Mesendoderm (in vitro differentiated cells): ENCODE data around the gene ZFP30.

Source experiments
- DNase-seq: peaks from one replicate; pipeline ENCODE4 v3.0.0; 2013
- H2AK5ac ChIP-seq: 2 replicates; pipeline ENCODE4 v1.6.1; 2013; ENCODE audit warnings: low read length, inconsistent platforms
- H2BK120ac ChIP-seq: 2 replicates; pipeline ENCODE4 v1.6.1; 2013; ENCODE audit warnings: low read depth, mild to moderate bottlenecking, low read length, moderate library complexity, mixed read lengths
- H2BK15ac ChIP-seq: replicated peaks from 2 replicates; pipeline ENCODE4 v1.6.1; 2013; ENCODE audit warnings: low read depth, mild to moderate bottlenecking, moderate library complexity
- H2BK5ac ChIP-seq: 2 replicates; pipeline ENCODE4 v1.6.1; 2013; ENCODE audit warnings: low read length, inconsistent platforms
- H3K18ac ChIP-seq: 2 replicates; pipeline ENCODE4 v1.6.1; 2013; ENCODE audit warnings: mild to moderate bottlenecking, low read length, mixed read lengths
- H3K23ac ChIP-seq: one replicate; pipeline ENCODE4 v1.6.1; 2013; ENCODE audit warnings: low read length
- H3K27ac ChIP-seq: 2 replicates; pipeline ENCODE4 v1.5.1; 2013; ENCODE audit warnings: low read depth, mild to moderate bottlenecking, inconsistent platforms, low read length, moderate library complexity
- H3K27me3 ChIP-seq: 2 replicates; pipeline ENCODE4 v1.6.1; 2013; ENCODE audit warnings: low read length, control low read depth, mild to moderate bottlenecking, inconsistent platforms; ENCODE audit not compliant: insufficient read depth, poor library complexity
- H3K36me3 ChIP-seq: 2 replicates; pipeline ENCODE4 v1.6.1; 2013; ENCODE audit warnings: low read length, inconsistent platforms; ENCODE audit not compliant: control insufficient read depth, insufficient read depth
- H3K4ac ChIP-seq: one replicate; pipeline ENCODE4 v1.6.1; 2013; ENCODE audit warnings: low read depth, mild to moderate bottlenecking, low read length, moderate library complexity
- H3K4me1 ChIP-seq: 2 replicates; pipeline ENCODE4 v1.6.1; 2013; ENCODE audit warnings: low read depth, low read length, inconsistent platforms; ENCODE audit not compliant: control insufficient read depth
- H3K4me2 ChIP-seq: 2 replicates; pipeline ENCODE4 v1.6.1; 2013; ENCODE audit warnings: low read length
- H3K4me3 ChIP-seq: 2 replicates; pipeline ENCODE4 v1.5.1; 2013; ENCODE audit warnings: mild to moderate bottlenecking, low read length
- H3K56ac ChIP-seq: one replicate; pipeline ENCODE4 v1.6.1; 2013; ENCODE audit warnings: low read length
- H3K79me1 ChIP-seq: 2 replicates; pipeline ENCODE4 v1.6.1; 2013; ENCODE audit warnings: low read length, inconsistent platforms
- H3K79me2 ChIP-seq: 2 replicates; pipeline ENCODE4 v1.6.1; 2013; ENCODE audit warnings: mild to moderate bottlenecking, low read length; ENCODE audit not compliant: control insufficient read depth, insufficient read depth
- H3K9ac ChIP-seq: 2 replicates; pipeline ENCODE4 v1.6.1; 2013; ENCODE audit warnings: low read length, inconsistent platforms
- H4K5ac ChIP-seq: one replicate; pipeline ENCODE4 v1.6.1; 2013; ENCODE audit warnings: low read length
- H4K8ac ChIP-seq: one replicate; pipeline ENCODE4 v1.6.1; 2013; ENCODE audit warnings: low read depth, mild to moderate bottlenecking, control low read depth, low read length, moderate library complexity
- WGBS: extraction: QIAGEN DNeasy Blood & Tissue Kit; methylation state at CpG from one replicate; pipeline ENCODE4 v1.1.7; 2013; ENCODE audit warnings: low lambda C conversion rate, missing lambda C conversion rate; ENCODE audit not compliant: insufficient coverage; ENCODE audit errors: extremely low coverage; 5-methylcytosine and 5-hydroxymethylcytosine counted together

Gene ZFP30

DNA sequence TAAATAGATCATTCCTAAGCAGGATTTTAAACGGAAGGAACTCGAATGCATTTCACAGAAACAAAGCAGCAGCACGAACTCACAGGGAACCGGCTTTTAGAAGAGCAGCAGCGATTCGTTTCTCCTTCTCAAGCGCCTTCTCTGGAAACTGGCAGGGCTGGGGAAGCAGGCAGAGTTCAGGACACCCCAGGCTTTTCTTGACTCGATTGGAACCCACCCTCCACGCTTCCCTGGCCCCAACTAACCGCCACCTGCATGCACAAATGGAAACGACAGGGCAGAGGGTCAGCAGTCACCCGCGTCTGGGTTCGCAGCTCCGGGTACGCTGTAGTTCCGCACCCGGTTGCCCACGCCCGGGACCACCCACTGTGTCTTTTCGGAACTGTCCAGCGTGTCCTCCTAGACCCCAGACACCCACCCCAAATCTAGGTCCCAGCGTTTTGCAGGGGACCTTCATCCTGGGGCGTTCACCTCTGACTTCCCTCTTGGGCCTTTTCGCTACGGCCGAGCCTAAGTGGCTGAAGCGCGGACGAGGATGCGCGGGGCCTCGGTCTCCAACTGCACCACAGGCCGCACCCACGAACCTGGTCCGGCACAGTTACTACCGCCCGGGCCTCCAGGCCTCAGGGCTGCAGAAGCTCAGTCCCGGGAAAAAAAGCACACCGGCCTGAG lies 500 bp downstream of the ZFP30 start:
- no peak overlapping the region for H2BK120ac ChIP-seq
- peak overlapping the region; percentile 56 for H3K18ac ChIP-seq
- H3K79me2 ChIP-seq = peaks cover 2% of the 10 kb centered on the region
- H3K36me3 ChIP-seq = no peaks in the 10 kb centered on the region
- H3K23ac ChIP-seq = peak overlapping the region; percentile 29
- H3K27me3 ChIP-seq = no peaks in the 10 kb centered on the region
- H3K4me3 ChIP-seq = peak overlapping the region; percentile 71
- H3K4me2 ChIP-seq = peak overlapping the region; percentile 49
- H2BK15ac ChIP-seq = no peak overlapping the region
- no peak overlapping the region for H4K8ac ChIP-seq
- no peak overlapping the region for H2AK5ac ChIP-seq
- H3K4me1 ChIP-seq = no peaks in the 10 kb centered on the region
- H3K79me1 ChIP-seq = peaks cover 2% of the 10 kb centered on the region
- WGBS = no CpG with 5 or more reads among the region's 40 CpGs
- peak overlapping the region; percentile 31 for H3K27ac ChIP-seq
- peak overlapping the region; percentile 83 for H3K4ac ChIP-seq
- H4K5ac ChIP-seq = no peak overlapping the region
- peak overlapping the region; percentile 96 for H3K56ac ChIP-seq
- no peak overlapping the region for H2BK5ac ChIP-seq
- DNase-seq = peak; percentile 62
- H3K9ac ChIP-seq = peak overlapping the region; percentile 91

DNA sequence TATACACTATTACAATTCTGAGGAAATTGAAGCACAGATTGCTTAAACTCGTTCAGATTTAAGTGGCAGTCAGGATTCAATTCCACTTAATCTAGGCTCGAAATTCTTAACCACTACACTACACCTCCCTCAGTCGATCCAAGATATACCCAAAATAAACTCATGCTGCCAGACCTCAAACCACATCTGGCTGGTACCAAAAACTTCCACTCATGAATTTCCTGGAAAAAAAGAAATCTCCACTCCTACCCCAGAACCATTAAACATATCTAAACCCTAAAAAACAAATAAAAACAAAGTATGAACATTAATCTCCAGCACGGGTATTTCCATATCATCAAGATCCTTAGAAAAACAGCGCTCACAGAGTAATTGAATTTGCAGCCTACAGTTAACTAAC lies 1.1 kb downstream of the ZFP30 start:
- Histone ChIP-seq H3K79me2 (peaks cover 2% of the 10 kb centered on the region), H3K56ac (peak overlapping the region; percentile 96), H3K4me1 (no peaks in the 10 kb centered on the region), H3K79me1 (peaks cover 2% of the 10 kb centered on the region), H3K4me2 (peak overlapping the region; percentile 49), H3K4me3 (peak overlapping the region; percentile 71), H2BK5ac (no peak overlapping the region), H3K27me3 (no peaks in the 10 kb centered on the region), H3K23ac (no peak overlapping the region), H3K36me3 (no peaks in the 10 kb centered on the region), H3K18ac (no peak overlapping the region), H2BK120ac (no peak overlapping the region), H4K5ac (no peak overlapping the region), H3K9ac (peak overlapping the region; percentile 91), H3K4ac (no peak overlapping the region), H3K27ac (no peak overlapping the region), H2BK15ac (no peak overlapping the region), H4K8ac (no peak overlapping the region), H2AK5ac (no peak overlapping the region)
- DNase-seq = no peak
- WGBS = no CpG with 5 or more reads among the region's 5 CpGs

DNA sequence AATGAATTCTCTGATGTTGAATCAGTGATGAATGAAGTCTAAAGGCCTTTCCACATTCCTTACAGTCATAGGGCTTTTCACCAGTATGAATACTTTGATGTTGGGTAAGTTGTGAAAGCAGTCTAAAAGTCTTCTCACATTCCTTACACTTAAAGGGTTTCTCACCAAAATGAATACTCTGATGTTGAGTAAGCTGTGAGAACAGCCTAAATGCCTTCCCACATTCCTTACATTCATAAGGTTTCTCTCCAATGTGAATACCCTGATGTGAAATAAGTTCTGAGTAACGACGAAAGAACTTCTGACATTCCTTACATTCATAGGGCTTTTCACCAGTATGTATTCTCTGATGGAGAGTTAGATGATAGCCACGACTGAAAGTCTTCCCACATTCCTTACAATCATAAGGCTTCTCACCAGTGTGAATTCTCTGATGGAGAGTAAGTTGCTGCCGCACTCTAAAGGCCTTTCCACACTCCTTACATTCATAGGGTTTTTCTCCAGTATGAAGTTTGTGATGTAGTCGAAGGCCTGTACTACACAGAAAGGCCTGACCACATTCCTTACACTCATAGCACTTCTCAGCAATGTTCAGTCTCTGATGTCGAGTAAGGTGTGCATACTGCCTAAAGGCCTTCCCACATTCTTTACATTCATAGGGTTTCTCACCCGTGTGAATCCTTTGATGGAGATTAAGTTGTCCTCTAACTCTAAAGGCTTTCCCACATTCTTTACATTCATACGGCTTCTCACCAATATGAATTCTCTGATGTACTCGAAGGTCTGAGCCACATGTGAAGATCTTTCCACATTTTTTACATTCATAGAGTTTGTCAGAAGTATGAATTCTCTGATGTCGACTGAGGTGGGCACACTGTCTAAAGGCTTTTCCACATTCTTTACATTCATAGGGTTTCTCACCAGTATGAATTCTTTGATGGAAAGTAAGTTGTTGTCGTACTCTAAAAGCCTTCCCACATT lies 19.9 kb downstream of the ZFP30 start:
- no peak overlapping the region for H3K23ac ChIP-seq
- H3K4me3 ChIP-seq = peak overlapping the region; percentile 40
- H2BK120ac ChIP-seq = no peak overlapping the region
- no peaks in the 10 kb centered on the region for H3K79me2 ChIP-seq
- DNase-seq = peak; percentile 56
- no peak overlapping the region for H4K8ac ChIP-seq
- H3K4me1 ChIP-seq = no peaks in the 10 kb centered on the region
- no peak overlapping the region for H3K4ac ChIP-seq
- H3K27ac ChIP-seq = no peak overlapping the region
- H3K79me1 ChIP-seq = no peaks in the 10 kb centered on the region
- no peak overlapping the region for H3K56ac ChIP-seq
- H3K4me2 ChIP-seq = no peak overlapping the region
- H3K27me3 ChIP-seq = no peaks in the 10 kb centered on the region
- no peak overlapping the region for H2AK5ac ChIP-seq
- H4K5ac ChIP-seq = no peak overlapping the region
- H3K36me3 ChIP-seq = peaks cover 4% of the 10 kb centered on the region
- H3K9ac ChIP-seq = no peak overlapping the region
- no peak overlapping the region for H2BK5ac ChIP-seq
- no peak overlapping the region for H3K18ac ChIP-seq
- no peak overlapping the region for H2BK15ac ChIP-seq
- no CpG with 5 or more reads among the region's 11 CpGs for WGBS

DNA sequence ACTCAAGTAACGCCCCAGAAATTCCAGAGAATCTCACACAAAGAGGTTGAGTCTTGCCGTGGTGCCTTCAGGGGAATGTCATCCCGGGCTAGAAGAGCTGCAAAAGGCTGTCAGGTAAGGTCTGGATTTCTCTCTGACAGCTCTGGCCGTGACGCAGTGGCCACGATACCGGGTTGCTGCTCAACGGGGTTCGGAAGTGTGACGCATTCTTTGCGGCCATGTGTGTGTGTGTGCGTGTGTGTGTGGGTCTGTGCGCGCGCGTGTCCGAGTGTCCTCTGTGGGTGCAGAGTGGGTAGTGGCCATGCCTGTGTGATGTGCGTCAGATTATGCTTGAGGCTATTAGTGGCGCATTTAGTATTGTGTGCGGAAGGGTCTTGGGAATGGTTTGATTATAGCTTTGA lies 60.3 kb downstream of the ZFP30 start:
- Histone ChIP-seq H3K4me2 (peak overlapping the region; percentile 45), H2AK5ac (no peak overlapping the region), H3K56ac (peak overlapping the region; percentile 86), H2BK5ac (no peak overlapping the region), H3K18ac (no peak overlapping the region), H3K27ac (no peak overlapping the region), H3K36me3 (no peaks in the 10 kb centered on the region), H3K4me3 (peak overlapping the region; percentile 18), H3K23ac (peak overlapping the region; percentile 80), H3K79me1 (peaks cover 2% of the 10 kb centered on the region), H3K79me2 (no peaks in the 10 kb centered on the region), H3K4me1 (no peaks in the 10 kb centered on the region), H3K9ac (peak overlapping the region; percentile 30), H3K27me3 (no peaks in the 10 kb centered on the region), H2BK15ac (no peak overlapping the region), H4K8ac (no peak overlapping the region), H2BK120ac (no peak overlapping the region), H3K4ac (no peak overlapping the region), H4K5ac (no peak overlapping the region)
- no peak for DNase-seq
- no CpG with 5 or more reads among the region's 20 CpGs for WGBS

DNA sequence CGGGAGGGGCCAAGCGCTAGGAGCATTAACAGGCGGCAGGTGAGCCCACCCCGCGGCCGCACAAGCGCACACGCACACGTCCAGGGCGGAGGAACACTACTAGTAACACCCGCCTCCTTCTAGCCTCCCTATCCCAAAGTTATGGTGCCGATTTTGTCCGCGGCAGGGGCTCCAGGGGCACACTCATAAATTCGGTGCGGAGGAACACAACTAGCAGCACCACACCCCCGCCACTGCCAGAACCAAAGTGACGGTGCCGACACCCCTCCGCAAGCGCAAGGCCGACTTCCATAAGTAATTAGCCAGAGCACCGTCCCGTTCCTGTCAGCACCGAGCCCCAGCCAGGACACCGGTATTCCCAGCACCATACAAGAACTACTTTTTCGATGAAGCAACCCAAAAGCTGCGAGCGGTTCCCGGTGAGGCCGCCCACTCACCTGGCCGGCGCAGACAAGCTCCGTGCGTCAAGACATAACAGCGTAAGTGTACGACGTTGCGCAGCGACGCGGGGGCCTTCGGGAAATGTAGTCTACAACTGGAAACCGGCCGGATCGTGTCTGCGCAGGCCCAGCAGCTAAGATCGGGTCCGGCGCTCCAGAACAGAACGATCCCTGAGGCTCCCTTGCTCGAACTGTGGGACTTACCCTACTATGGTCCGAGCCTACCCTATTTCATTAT lies 60.8 kb downstream of the ZFP30 start, which contains the start of the genes ZNF540 and ZNF571:
TSS of gene ZNF540 (plus strand) at position 573 of the 678 bp plus-strand sequence. CDS start 3,572 bp downstream, outside the sequence.
TSS of gene ZNF571 (minus strand) at position 489 of the 678 bp plus-strand sequence. CDS start 8,116 bp downstream, outside the sequence.
- Histone ChIP-seq H3K36me3 (no peaks in the 10 kb centered on the region), H3K4me3 (peak within 1 kb of the TSS; percentile 53), H4K5ac (no peak within 1 kb of the TSS), H3K4me1 (no peaks in the 10 kb centered on the region), H3K27ac (peak within 1 kb of the TSS; percentile 69), H3K4me2 (peak within 1 kb of the TSS; percentile 45), H2BK15ac (no peak within 1 kb of the TSS), H4K8ac (no peak within 1 kb of the TSS), H3K79me2 (no peaks in the 10 kb centered on the region), H2AK5ac (no peak within 1 kb of the TSS), H3K4ac (no peak within 1 kb of the TSS), H2BK120ac (no peak within 1 kb of the TSS), H3K79me1 (peaks cover 2% of the 10 kb centered on the region), H3K9ac (peak within 1 kb of the TSS; percentile 74), H3K23ac (peak within 1 kb of the TSS; percentile 80), H3K27me3 (no peaks in the 10 kb centered on the region), H3K18ac (peak within 1 kb of the TSS; percentile 55), H3K56ac (peak within 1 kb of the TSS; percentile 96), H2BK5ac (peak within 1 kb of the TSS; percentile 3)
- DNase-seq = peak; percentile 99
- no CpG with 5 or more reads among the region's 53 CpGs for WGBS
